Measurements from ENCODE around the gene PLSCR4. TPM values are rescaled to one million over a fixed set of nuclear protein-coding genes. Genes with fewer than 3 reads are reported as not detected.

Gene PLSCR4
- total and polyA plus RNA-seq, 2 of the 4 experiments (the other 2 are of a cell fraction) = 3.8 to 4.4 TPM

GRCh38 chr3:146283781-146284445 lies 33.0 kb upstream of the PLSCR4 start:
- CTCF ChIA-PET = no interaction called here
- Histone ChIP-seq H2BK5ac (ENCODE audit: low read depth, low read length, poor library complexity, severe bottlenecking) (no peak overlapping the region), H3K4me1 (ENCODE audit: control insufficient read depth, insufficient read depth, low read length) (no peaks in the 10 kb centered on the region), H4K91ac (ENCODE audit: insufficient read depth, low read depth, low read length) (no peak overlapping the region), H3K79me1 (ENCODE audit: low read depth in 1 of 2, low read length in 2 of 2) (no peaks in the 10 kb centered on the region), H3K4ac (ENCODE audit: low read depth, low read length) (no peak overlapping the region), H2BK20ac (ENCODE audit: low read depth, low read length) (no peak overlapping the region), H3K27ac (ENCODE audit: insufficient read depth, low read length) (no peak overlapping the region), H3K56ac (ENCODE audit: extremely low read depth, insufficient read depth, low read length) (no peak overlapping the region), H3K27me3 (ENCODE audit: control insufficient read depth, insufficient read depth, low read length) (no peaks in the 10 kb centered on the region), H4K5ac (ENCODE audit: low read depth, low read length) (no peak overlapping the region), H2BK15ac (ENCODE audit: low read depth, low read length) (no peak overlapping the region), H3K9me3 (ENCODE audit: control insufficient read depth, insufficient read depth, low read length) (no peaks in the 10 kb centered on the region), H4K20me1 (ENCODE audit: insufficient read depth, low read length) (no peaks in the 10 kb centered on the region), H3K4me3 (ENCODE audit: insufficient read depth, low read depth, low read length) (no peak overlapping the region), H3K36me3 (ENCODE audit: control insufficient read depth, insufficient read depth, low read length) (no peaks in the 10 kb centered on the region), H3K14ac (replicated peaks; ENCODE audit: low read depth, low read length) (no peak overlapping the region), H3K18ac (ENCODE audit: low read depth, low read length) (no peak overlapping the region), H3K9ac (ENCODE audit: low read depth, low read length) (no peak overlapping the region), H3K4me2 (ENCODE audit: low read depth, low read length) (no peak overlapping the region), H2AK9ac (replicated peaks; ENCODE audit: low read depth, low read length, poor library complexity) (no peak overlapping the region), H2AFZ (replicated peaks; ENCODE audit: low read length, poor library complexity) (no peak overlapping the region), H2AK5ac (ENCODE audit: low read depth, low read length) (no peak overlapping the region), H2BK120ac (ENCODE audit: low read depth, low read length) (no peak overlapping the region), H3K9me1 (ENCODE audit: insufficient read depth, low read length) (no peaks in the 10 kb centered on the region), H3K23ac (ENCODE audit: low read depth, low read length) (no peak overlapping the region), H4K8ac (ENCODE audit: low read depth in 2 of 2, low read length in 2 of 2) (no peak overlapping the region)
- WGBS, 2 experiments (ENCODE audit: extremely low coverage in 2 of 2, insufficient read length in 1 of 2) = no CpG with 5 or more reads among the region's 1 CpG
- in situ Hi-C loops (cut with MboI; ENCODE audit: low sequenced_read_pairs) (no loop called here), dilution Hi-C loops (cut with HindIII; ENCODE audit: low sequenced_read_pairs, unreplicated experiment) (no loop called here), intact Hi-C loops (cut with micrococcal nuclease) (no loop called here)
- POLR2A ChIA-PET (ENCODE audit: unreplicated experiment) = no interaction called here
- BruUV-seq (replicated peaks) = no TSS peak
- TF ChIP-seq MXI1 (IDR thresholded peaks at IDR 0.05; ENCODE audit: borderline replicate concordance, low read depth, low read length) (no peak), POLR2A (IDR thresholded peaks at IDR 0.05; ENCODE audit: low read depth, low read length) (no peak), RCOR1 (IDR thresholded peaks at IDR 0.05; ENCODE audit: insufficient replicate concordance, low read length) (no peak), MAFK (IDR thresholded peaks at IDR 0.05; ENCODE audit: low read depth, low read length) (no peak), CHD1 (IDR thresholded peaks at IDR 0.05; ENCODE audit: low read depth, low read length) (no peak), CEBPB (IDR thresholded peaks at IDR 0.05; ENCODE audit: low read depth, low read length) (no peak), NFE2L2 (IDR thresholded peaks at IDR 0.05; ENCODE audit: low read depth, low read length) (no peak), USF2 (IDR thresholded peaks at IDR 0.05; ENCODE audit: low read depth, low read length) (no peak), MAZ (IDR thresholded peaks at IDR 0.05; ENCODE audit: borderline replicate concordance, low read depth, low read length) (no peak)
- ATAC-seq (ENCODE audit: low read depth) (no peak), DNase-seq (no peak)
